A549 (cell line): ENCODE measurements around the gene GNG5.

ENCODE experiments used
- CTCF ChIP-seq: fragments of >200 bp; sonication (Bioruptor Twin); formaldehyde crosslinking; IDR thresholded peaks from 3 replicates; pipeline ENCODE4 v1.5.1; 2016
- MAFK ChIP-seq: fragments of 450-650 bp; IDR thresholded peaks from 2 replicates; pipeline ENCODE4 v1.6.1; 2014; ENCODE audit not compliant: partially characterized antibody
- NFE2L2 ChIP-seq: fragments of 150-350 bp; conservative IDR thresholded peaks from 2 replicates; pipeline ENCODE4 v1.6.1; 2014; ENCODE audit warnings: low read length
- PHF8 ChIP-seq: fragments of 200-600 bp; sonication (generic); IDR thresholded peaks from 2 replicates; pipeline ENCODE4 v1.6.1; 2016; ENCODE audit warnings: low read depth, mild to moderate bottlenecking, antibody characterized with exemption, moderate library complexity, borderline replicate concordance
- POLR2A ChIP-seq: IDR thresholded peaks from 2 replicates; pipeline ENCODE4 v1.6.1; 2012; ENCODE audit warnings: mild to moderate bottlenecking, low read length
- RNF2 ChIP-seq: fragments of 200-600 bp; sonication (generic); IDR thresholded peaks from 2 replicates; pipeline ENCODE4 v1.6.1; 2016; ENCODE audit warnings: low read depth, mild to moderate bottlenecking, antibody characterized with exemption, moderate library complexity, borderline replicate concordance
- TP53 ChIP-seq: fragments of 250-450 bp; sonication (Bioruptor Pico); IDR thresholded peaks from 2 replicates; pipeline ENCODE4 v1.5.0; 2021; ENCODE audit warnings: mild to moderate bottlenecking, moderate library complexity
- ZFP36 ChIP-seq: fragments of 450-650 bp; IDR thresholded peaks from 2 replicates; pipeline ENCODE4 v1.6.1; 2014; ENCODE audit warnings: borderline replicate concordance; ENCODE audit not compliant: partially characterized antibody

GRCh38 chr1:84504580-84505492 lies 1.5 kb downstream of the GNG5 start:
- TF ChIP-seq POLR2A (no peak), TP53 (CRISPR knock-in tag) (no peak), CTCF (no peak), MAFK (no peak), RNF2 (no peak), NFE2L2 (no peak), ZFP36 (no peak), PHF8 (no peak)
